Stimulated activated CD8-positive, alpha-beta memory T cell treated with anti-CD3 and anti-CD28 coated beads, Interleukin-7, amount 100 ng/mL, for 24 hours (primary cell): ENCODE results near the gene FBXO7.
"Not testable (repeated sequence)": the region's sequence is repeated elsewhere in the genome, so short reads cannot be mapped to it uniquely, and the experiment has no call there.

Source experiments
- DNase-seq: peaks from one replicate; pipeline ENCODE4 v3.0.0-alpha.2; 2020; ENCODE audit warnings: low read depth

Gene FBXO7

DNA sequence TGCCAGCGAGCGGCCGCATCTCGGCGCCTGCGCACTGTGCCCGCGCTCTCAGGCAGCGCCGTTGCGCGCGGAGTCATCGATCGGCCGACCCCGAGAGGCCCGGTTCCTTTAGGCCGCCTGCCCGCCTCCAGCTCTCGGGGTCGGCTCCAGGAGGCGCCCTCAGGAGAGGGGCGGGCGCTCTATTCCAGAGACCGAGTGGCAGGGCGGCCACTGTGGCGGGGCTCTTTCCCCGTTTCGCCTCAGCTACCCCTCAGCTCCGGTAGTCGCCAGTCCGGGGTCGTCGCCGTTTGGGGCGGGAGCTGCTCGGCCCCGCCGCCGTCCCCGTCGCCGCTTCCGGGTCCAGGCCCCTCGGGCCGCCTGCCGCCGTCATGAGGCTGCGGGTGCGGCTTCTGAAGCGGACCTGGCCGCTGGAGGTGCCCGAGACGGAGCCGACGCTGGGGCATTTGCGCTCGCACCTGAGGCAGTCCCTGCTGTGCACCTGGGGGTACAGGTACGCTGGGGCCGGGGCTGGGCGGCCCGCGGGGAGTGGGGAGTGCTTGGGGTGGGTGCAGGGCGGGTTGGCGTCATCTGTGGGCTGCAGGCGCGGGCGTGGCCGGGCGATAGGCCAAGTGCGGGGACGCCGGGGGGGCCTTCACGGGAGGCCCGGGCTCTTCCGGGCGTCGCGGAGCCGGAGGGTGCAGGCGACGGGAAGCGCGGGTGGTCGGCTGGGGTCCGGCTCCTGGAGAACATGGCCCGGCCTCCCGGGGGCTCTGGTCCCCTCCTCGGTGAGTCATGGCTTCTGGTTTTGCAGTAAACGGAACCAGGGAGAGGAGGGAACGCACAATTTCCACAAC, at the start of gene FBXO7:
TSS of gene FBXO7 (plus strand) at position 177 of the 833 bp plus-strand sequence. CDS start at position 369, 192 bp downstream.
- DNase-seq = peak; percentile 68

DNA sequence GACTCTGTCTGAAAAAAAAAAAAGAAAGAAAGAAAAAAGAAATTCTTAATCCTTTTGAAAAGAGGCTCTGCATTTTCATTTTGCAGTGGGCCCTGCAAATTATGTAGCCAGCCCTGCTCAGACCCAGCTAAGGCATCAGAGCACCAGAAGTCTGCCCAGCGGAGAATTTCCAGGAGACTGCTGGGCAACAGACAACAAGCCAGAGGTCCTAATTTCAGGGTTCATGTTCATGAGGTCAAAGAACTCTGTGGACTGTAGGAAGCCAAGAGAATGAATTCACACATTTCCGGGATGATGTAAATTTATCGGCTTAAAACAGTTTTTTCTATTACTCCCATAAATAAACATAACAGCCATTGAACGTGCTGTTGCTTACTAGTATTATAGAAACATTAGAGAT, 47.7 kb upstream of the FBXO7 start:
- no peak for DNase-seq

DNA sequence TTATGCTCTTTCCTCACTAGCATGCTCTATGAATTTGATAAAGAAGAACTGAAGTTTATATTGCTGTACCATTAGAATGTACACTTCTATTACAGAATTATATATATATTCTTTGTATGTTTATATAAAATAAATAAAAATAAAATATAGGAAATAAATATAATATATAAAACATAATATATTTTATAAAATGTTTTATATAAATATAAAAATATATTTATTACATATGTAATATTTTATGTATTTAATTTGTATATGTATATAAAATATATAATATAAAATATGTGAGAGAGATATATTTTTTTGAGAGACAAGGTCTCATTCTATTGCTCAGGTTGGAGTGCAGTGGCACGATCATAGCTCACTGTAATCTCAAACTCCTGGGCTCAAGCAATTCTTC, 44.3 kb upstream of the FBXO7 start:
- no peak for DNase-seq

- no peak for DNase-seq
Measured at GRCh38 chr22:32444068-32444467, 30.5 kb upstream of the FBXO7 start.

DNA sequence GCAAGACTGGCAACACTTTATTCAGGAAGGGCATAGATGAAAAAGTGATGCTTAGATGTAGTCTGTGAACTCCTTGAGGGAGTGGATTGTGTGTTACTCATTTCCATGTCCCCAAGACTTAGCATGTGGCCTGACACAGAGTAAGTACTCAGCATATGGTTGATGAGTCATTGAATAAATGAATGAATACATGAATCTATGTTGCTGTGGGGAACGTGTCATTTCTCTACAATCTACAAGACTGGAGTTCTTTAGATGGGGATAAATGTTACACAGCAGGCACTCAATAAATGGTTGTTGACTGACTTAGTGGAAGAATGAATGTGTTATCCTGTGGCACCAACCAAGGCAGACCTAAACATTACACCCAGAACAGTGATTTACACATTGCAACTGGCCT, 28.3 kb upstream of the FBXO7 start:
- DNase-seq = no peak

- no peak for DNase-seq
Measured at GRCh38 chr22:32448980-32449379, 25.6 kb upstream of the FBXO7 start.

DNA sequence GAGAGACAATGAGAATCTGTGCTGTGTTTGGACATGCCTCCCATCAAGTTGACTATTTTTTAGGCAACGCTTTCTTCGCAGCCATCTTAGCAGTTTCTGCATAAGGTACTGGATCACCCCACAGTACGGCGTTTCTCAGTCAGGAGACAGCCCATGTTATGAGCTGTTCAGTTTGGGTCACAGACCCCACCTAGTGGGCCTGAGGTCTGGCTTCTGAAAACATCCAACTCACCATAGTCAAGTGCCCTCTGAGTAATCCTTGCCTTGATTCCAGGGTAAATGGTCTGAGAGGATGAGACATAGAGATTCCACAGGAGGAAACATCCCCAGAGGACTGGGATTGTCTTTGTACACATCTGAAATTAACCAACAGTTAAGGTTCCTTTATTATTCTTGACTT, 17.6 kb upstream of the FBXO7 start:
- DNase-seq = no peak

GRCh38 chr22:32462452-32462851, 12.2 kb upstream of the FBXO7 start:
- DNase-seq = no peak

DNA sequence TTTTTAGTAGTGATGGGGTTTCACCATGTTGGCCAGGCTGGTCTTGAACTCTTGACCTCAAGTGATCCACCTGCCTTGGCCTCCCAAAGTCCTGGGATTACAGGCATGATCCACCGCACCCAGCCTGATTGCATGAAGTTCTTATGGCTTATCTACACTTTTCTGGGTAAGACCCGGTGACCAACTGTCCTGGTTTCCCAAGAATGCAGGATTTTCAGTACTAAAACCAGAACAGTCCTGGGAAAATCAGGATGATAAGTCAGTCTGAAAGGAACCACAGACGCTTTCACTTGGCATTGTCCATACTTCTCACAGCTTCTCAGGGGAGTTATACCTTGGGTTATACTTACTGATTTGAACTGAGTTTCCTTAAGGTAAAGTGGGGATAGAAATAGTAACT, 8.9 kb upstream of the FBXO7 start:
- no peak for DNase-seq

DNA sequence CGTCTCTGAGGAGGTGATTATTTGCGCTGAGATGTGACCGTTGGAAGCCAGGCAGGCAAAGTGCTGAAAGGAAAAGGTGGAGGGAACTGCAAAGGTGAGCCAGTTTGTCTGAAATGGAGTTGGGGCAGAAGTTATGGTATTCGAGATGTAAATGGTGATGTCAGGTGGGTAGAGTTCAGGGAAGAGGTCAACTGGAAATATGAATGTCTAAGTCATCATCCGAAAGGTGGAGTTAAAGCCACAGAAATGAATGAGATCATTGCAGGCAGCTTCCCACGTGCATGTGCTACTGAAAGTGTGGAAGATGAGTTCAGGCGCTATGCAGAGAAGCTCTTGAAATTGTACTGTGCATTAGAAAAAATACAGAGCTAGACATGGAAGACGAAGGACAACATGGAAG, 8.1 kb upstream of the FBXO7 start:
- no peak for DNase-seq

DNA sequence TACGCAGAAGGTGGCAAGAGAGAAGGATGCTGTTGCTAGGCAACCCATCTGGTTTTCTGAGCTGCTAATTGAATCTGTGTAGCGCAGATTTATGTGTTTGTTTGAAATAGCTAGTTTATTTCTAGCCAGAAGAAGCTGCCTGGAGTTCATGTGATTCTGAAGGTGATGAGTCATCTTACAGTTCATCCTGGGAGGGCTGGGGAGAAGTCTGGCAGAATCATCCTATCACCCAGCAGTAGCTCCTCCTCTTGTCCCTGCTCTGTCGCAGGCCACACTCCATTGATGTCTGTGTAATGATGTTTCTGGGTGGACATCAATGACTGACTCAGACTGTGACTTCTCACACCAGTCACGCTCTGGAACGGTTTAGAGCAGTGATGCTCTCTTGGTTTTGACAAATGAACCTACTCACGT, 4.8 kb upstream of the FBXO7 start:
- no peak for DNase-seq

- no peak for DNase-seq
Measured at GRCh38 chr22:32473388-32473952, 1.1 kb upstream of the FBXO7 start.

DNA sequence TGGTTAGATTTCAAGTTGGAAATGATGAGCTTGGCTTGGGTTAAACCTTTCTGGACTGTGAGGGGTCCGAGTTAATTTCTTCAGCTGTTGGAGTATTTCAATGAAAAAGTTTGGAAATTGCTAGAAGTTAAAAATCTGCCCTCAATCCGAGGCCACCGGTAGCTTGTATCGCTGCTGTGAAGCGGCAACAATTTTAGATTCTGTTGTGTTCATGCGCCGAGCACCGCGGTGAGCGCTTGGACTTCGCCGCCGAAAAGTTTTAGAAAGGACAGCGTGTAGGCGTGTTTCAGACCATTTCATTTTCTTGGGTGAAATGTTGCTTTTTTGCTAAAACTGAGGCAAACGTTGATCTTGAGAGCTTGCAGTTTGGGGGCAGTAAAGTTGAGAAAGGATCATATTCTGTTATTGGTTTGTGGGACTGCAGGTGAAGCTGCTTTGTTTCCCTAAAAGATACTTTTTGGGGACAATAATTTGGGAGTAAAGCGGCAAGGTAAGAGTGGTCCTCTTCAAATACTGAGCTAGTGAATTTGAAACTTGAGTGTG, 928 bp downstream of the FBXO7 start:
- no peak for DNase-seq

GRCh38 chr22:32476281-32477195, 1.9 kb downstream of the FBXO7 start:
- DNase-seq = no peak

- DNase-seq = no peak
Measured at GRCh38 chr22:32477596-32477995, 3.0 kb downstream of the FBXO7 start.

- DNase-seq = not testable (repeated sequence)
Measured at GRCh38 chr22:32478552-32478951, 3.9 kb downstream of the FBXO7 start.

- DNase-seq = no peak
Measured at GRCh38 chr22:32478994-32479393, 4.4 kb downstream of the FBXO7 start.

DNA sequence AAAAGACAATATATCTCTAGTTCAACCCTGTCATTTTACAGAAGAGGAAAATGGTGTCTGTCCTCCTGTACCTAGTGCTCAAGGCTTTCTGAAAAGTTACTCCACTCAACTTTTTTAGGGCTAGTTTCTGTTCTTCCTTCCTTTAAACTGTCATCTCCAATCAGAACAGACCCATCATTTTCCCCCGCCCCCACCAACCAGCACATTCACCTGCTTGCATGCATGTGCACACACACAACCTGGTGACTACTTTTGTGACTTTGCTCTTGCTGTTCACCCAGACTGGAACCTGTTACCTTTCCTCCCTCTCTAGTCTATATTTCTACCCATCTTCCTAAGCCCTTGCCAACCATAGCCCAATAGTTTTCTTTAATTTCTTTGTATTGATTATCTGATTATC, 5.6 kb downstream of the FBXO7 start:
- DNase-seq = no peak

DNA sequence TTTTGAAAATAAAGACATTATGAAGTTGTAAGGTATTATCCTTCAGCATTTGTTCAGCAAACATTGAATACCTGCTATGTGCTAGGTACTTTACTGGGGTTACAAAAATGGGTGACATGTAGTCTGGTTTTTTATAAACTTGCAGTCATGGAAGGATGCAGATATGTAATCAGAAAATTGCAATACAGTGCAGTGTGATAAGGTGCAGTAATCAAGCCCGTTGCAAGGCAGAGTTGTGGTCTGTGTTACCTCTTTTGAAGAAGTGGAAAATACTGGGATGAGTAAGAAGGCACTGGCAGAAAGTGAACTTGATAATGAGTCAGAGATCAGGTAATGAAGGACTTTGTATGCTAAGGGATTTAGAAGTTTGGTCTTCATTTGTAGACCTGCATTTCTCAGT, 8.1 kb downstream of the FBXO7 start:
- no peak for DNase-seq

DNA sequence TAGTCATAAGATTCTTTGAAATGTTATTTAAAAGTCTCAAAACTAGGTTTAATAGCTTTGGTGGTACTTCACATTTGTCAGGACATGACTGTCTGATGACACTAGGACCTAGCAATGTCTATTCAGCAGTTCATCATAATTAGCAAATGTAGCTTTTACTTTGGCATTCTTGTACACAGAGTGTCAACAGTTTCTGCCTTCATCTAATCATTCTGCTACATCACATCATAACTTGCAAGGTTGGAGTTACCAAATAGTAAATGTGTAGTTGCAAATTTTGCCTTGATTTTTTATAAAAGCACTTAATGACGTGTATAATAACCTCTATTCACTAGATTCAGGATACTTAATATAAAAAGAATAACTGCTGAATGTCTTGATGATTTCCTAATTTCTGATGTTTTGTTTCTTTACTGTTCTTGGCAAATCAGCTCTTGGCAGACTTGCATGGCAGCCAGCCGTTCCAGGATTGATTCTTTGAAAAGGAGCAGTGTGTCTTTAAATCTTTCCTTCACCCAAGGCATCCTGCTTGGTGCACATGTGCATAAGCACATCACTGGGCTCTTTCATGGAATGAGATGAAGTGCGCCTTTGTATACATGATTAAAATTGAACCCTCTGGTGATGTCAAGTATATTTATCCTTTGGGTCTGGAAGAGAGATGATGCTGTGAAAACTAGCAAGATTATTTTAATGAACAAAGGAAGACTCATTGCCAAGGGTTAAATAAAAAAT, 12.2 kb downstream of the FBXO7 start:
- DNase-seq = no peak

DNA sequence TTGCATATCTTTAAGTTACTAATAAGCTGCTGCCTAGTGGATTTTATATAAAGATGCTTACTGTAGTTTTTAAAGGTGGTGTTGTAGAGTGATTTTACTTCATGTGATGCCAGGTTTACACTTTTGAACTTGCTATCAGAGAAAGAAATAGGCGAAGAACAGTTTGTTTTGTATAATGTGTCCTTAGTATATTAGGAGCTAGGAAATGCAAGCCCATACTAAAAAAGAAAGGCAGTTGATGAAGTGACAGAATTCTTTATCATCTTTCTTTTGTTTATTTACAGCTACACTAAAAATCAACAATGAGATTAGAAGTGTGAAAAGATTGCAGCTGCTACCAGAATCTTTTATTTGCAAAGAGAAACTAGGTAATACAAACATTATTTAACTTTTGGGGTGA, 12.8 kb downstream of the FBXO7 start:
- no peak for DNase-seq

DNA sequence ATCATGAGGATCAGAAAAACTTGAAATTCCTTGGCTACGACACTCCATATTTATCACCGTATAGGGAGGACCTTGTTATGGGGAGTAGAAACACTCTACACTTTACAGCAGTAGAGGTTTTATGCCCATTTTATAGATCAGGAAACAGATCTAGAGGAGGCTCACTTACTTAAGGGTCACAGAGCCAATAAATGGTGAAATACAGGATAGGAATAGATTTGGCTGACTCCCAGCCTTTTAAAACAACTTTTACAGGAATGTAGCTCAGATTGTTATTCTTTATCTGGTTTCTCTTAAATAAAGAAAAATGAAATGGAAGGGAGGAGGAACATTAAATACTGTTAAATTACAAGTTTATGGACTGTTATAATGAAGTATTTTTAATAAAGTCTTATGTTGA, 14.8 kb downstream of the FBXO7 start:
- DNase-seq = no peak
